T-helper 1 cell treated with Interleukin-12 subunit alpha and Interleukin-12 subunit beta and Interleukin-4 antibody, amounts not matched to agents 30 μg/mL and 1 μg/mL, for 36 hours (primary cell): ENCODE data around the gene PPP2R5D.

Experiments used
- H3K27ac Mint-ChIP-seq: one replicate; pipeline ENCODE4 v1.8.0; 2021; ENCODE audit warnings: mild to moderate bottlenecking, mixed read lengths
- H3K27me3 Mint-ChIP-seq: one replicate; pipeline ENCODE4 v1.8.0; 2021; ENCODE audit warnings: low read depth, mixed read lengths
- H3K36me3 Mint-ChIP-seq: one replicate; pipeline ENCODE4 v1.8.0; 2021; ENCODE audit warnings: low read depth, mixed read lengths
- H3K4me1 Mint-ChIP-seq: one replicate; pipeline ENCODE4 v1.8.0; 2021; ENCODE audit warnings: low read depth, mixed read lengths
- H3K4me3 Mint-ChIP-seq: one replicate; pipeline ENCODE4 v1.8.0; 2021; ENCODE audit warnings: mild to moderate bottlenecking, moderate library complexity, mixed read lengths
- H3K9me3 Mint-ChIP-seq: one replicate; pipeline ENCODE4 v1.8.0; 2021; ENCODE audit warnings: mixed read lengths

Gene PPP2R5D

GRCh38 chr6:43059168-43060033 lies 75.0 kb downstream of the PPP2R5D start, which contains the start of the genes KLC4 and MRPL2:
TSS of gene KLC4 (plus strand) at chr6:43059631. CDS start at chr6:43061336, 1,705 bp downstream.
TSS of gene MRPL2 (minus strand) at chr6:43059434. CDS start at chr6:43059381, 53 bp downstream.
- Mint-ChIP-seq H3K9me3 (no peaks in the 10 kb centered on the region), H3K27me3 (no peaks in the 10 kb centered on the region), H3K4me3 (peak within 1 kb of the TSS; percentile 89), H3K27ac (peak within 1 kb of the TSS; percentile 95), H3K36me3 (peaks cover 17% of the 10 kb centered on the region), H3K4me1 (peaks cover 23% of the 10 kb centered on the region)

DNA sequence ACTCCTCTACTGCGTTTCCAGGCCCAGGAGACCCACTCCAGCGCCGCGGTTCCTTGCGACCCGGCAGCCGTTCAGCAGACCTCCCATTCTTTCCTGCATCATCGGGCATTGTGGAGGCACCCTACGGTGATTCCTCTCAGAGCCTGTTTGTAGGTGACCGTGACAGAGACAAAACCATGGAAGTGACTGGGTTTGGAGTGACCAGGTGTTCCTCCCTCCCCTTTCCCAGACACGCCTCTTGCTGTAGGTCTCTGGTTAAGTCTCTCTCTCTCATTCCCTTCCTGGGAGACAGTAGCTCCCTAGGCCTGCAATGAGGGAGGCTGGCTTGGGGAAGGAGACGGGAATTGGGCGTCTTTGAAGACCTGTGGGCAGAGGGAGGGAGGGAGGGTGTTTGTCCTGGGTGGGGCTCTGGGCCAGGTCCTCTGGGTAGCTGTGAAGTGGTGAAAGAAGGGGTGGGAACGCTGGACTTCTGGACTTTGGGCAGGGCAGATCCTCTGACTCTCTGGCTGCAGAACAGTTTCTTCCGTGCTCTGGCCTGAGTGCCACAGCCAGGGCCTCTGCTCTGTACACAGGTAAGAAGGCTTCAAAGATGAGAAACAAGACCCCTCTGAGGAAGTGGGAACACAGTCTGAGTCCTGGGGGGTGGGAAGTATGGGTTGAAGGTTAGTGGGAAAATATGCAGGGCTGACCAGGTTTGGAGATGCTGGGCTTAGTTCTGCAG lies 75.8 kb downstream of the PPP2R5D start:
- Mint-ChIP-seq H3K27me3 (no peaks in the 10 kb centered on the region), H3K4me1 (peaks cover 23% of the 10 kb centered on the region), H3K9me3 (no peaks in the 10 kb centered on the region), H3K36me3 (peaks cover 17% of the 10 kb centered on the region), H3K4me3 (peak overlapping the region; percentile 89), H3K27ac (peak overlapping the region; percentile 95)

DNA sequence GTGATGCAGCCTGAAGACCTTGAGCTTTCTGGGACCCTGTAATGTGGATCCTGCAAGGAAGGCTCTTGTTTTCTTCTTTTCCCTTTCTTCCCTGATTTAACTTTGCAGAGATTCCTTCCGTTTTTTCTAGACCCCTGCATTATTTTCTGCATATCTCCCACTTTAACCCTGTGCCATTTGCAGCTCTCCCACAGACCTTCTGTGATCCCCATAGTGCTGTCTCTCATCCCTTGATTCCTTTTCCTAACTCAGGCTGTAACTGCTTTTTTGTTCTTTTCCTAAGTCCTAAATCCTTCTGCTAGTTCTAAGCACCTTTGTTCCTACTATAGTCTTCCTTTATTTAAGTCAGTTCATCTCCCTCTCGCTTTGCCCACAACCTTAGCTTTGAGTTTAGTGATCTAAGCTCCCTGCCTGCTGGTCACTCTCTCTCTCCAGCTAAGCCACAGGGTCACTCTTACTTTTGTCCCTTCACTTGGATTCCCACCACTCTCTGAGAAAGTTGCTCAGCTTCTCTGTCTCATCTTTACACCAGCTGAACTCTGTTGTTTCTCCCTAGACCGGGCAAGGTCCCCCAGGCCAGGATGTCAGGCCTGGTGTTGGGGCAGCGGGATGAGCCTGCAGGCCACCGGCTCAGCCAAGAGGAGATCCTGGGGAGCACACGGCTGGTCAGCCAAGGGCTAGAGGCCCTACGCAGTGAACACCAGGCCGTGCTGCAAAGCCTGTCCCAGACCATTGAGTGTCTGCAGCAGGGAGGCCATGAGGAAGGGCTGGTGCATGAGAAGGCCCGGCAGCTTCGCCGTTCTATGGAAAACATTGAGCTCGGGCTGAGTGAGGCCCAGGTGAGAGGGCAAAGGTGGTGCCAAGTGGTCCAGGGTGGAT lies 76.6 kb downstream of the PPP2R5D start:
- peak overlapping the region; percentile 89 for H3K4me3 Mint-ChIP-seq
- H3K27me3 Mint-ChIP-seq: no peaks in the 10 kb centered on the region
- peaks cover 23% of the 10 kb centered on the region for H3K4me1 Mint-ChIP-seq
- peaks cover 13% of the 10 kb centered on the region for H3K36me3 Mint-ChIP-seq
- H3K27ac Mint-ChIP-seq: peak overlapping the region; percentile 58
- no peaks in the 10 kb centered on the region for H3K9me3 Mint-ChIP-seq

DNA sequence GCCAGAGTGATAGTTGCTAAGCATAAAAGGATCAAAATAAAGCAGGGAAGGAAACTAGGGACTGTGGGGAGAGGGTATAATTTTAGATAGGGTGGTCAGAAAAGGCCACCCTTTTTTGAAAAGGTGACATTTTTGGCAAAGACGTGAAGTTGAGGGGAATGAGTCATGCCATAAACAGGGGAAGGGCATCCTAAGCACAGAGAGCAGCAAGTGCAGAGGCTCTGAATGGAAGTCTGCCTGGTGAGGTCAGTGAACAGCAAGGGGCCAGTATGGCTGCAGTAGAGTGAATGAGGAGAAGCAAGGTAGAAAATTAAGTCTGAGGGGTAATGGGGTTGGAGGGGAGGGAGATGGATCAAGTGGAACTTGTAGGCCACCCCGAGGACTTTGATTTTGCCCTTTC lies 77.5 kb downstream of the PPP2R5D start:
- Mint-ChIP-seq H3K4me1 (peaks cover 23% of the 10 kb centered on the region), H3K9me3 (no peaks in the 10 kb centered on the region), H3K36me3 (peaks cover 9% of the 10 kb centered on the region), H3K27ac (no peak overlapping the region), H3K27me3 (no peaks in the 10 kb centered on the region), H3K4me3 (no peak overlapping the region)
